22Rv1 (cell line): ENCODE results near the gene ITGA2.

Experiments used
- H3K27ac ChIP-seq: fragments of 450-650 bp; 2 replicates; pipeline ENCODE4 v1.5.1; 2017
- CTCF ChIP-seq: fragments of 450-650 bp; IDR thresholded peaks from 2 replicates; pipeline ENCODE4 v1.5.1; 2017; ENCODE audit warnings: mild to moderate bottlenecking
- ZFX ChIP-seq: fragments of 450-650 bp; IDR thresholded peaks from 2 replicates; pipeline ENCODE4 v1.6.1; 2017; ENCODE audit warnings: antibody characterized with exemption, borderline replicate concordance

The ITGA2 gene

GRCh38 chr5:53006911-53007890 is 18.0 kb downstream of the ITGA2 start:
- TF ChIP-seq ZFX (no peak), CTCF (no peak)
- H3K27ac ChIP-seq = no peak overlapping the region

GRCh38 chr5:53008751-53009150 is 19.6 kb downstream of the ITGA2 start:
- no peak overlapping the region for H3K27ac ChIP-seq
- no peak for TF ChIP-seq ZFX
- TF ChIP-seq CTCF = no peak

GRCh38 chr5:53009816-53010215 is 20.7 kb downstream of the ITGA2 start:
- no peak for TF ChIP-seq CTCF
- TF ChIP-seq ZFX = no peak

DNA sequence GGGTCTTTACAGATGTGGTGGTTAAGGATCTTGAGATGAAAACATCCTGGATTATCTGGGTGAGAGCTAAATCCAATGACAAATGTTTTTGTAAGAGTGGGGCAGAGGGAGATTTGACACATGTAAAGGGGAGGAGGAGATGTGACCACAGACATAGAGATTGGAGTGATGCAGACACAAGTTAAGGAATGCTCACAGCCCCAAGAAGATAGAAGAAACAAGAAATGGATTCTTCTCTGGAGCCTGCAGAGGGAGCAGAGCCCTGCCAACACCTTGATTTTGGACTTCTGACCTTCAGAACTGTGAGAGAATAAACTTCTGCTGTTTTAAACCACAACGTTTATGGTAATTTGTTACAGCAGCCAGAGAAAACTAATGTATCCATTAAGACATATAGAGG is 21.7 kb downstream of the ITGA2 start:
- H3K27ac ChIP-seq = no peak overlapping the region
- TF ChIP-seq ZFX (no peak), CTCF (no peak)

More at GRCh38 chr5:53009816-53010215, 20.7 kb downstream of the ITGA2 start:
- no peak overlapping the region for H3K27ac ChIP-seq

GRCh38 chr5:53011233-53011632 is 22.1 kb downstream of the ITGA2 start:
- H3K27ac ChIP-seq = no peak overlapping the region
- TF ChIP-seq CTCF = no peak

GRCh38 chr5:53013857-53014256 is 24.7 kb downstream of the ITGA2 start:
- TF ChIP-seq CTCF (no peak), ZFX (no peak)
- H3K27ac ChIP-seq = no peak overlapping the region

- H3K27ac ChIP-seq = no peak overlapping the region
- no peak for TF ChIP-seq CTCF
- TF ChIP-seq ZFX = no peak
These were observed 28.2 kb downstream of the ITGA2 start for GRCh38 chr5:53017383-53017782.
